Urothelium cell line (cell line): ENCODE data around the gene TIA1.
"Not testable (repeated sequence)": the region's sequence is repeated elsewhere in the genome, so short reads cannot be mapped to it uniquely, and the experiment has no call there.

Source experiments
- DNase-seq: peaks from one replicate; pipeline ENCODE4 v3.0.0; 2011; ENCODE audit warnings: low spot score, mixed read lengths
- FAIRE-seq: peaks from 2 replicates; lab custom pipeline; 2011; peaks lifted over from hg19 to GRCh38; lab: Jason Lieb, UNC

Gene TIA1

DNA sequence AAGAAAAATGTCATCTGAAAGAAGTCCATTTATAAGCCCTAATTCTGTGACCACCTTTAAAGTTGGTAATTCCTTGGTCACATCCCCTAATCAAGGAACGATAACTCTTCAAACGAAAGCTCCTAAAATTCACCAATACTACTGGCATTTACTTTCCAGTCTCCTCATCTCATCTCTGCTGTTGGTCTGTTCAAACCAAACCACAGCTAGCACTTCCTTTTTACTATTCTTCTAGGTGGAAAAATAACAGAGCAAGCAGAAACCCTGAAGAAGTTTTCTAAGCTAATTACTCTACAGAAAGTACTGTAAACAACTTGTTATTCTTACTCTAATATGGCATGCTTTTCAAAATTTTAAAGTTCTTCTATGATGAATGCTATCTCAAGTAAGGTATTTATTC, 21.6 kb downstream of the TIA1 start:
- no peak for DNase-seq
- no peak for FAIRE-seq

GRCh38 chr2:70223305-70223704, 25.1 kb downstream of the TIA1 start:
- not testable (repeated sequence) for DNase-seq, FAIRE-seq

- FAIRE-seq (no peak), DNase-seq (no peak)
Measured at GRCh38 chr2:70214953-70215549, 33.4 kb downstream of the TIA1 start.

- DNase-seq, result no peak
- no peak for FAIRE-seq
Measured at GRCh38 chr2:70214365-70214764, 34.1 kb downstream of the TIA1 start.

DNA sequence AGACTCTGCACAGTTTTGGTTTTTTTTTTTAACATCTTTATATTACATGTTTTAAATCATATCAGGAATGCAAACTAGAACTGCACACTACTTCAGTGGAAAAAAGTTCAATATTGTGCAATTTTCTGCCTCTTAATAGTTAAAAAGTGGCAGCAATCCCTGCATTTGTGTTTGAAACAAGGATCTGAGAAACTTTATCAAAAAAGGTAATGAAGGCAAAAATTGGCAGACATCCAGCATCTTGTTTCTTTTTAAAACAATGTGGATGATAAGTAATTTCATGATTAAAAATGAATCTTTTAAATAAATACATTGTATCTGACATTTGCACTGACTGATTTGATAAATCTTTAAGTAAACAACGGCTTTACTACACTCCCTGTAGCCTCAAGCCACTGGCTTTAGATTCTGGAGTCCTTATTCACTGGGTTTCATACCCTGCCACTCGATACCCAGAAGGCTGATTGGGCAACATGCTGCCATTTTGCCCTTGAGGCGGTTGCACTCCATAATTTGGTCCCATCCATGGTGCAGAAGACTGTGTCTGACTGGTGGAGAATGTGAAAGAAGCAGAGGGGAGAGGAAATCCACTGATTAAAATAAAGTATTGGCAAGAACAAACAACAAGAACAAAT, 36.0 kb downstream of the TIA1 start:
- no peak for DNase-seq
- no peak for FAIRE-seq

DNA sequence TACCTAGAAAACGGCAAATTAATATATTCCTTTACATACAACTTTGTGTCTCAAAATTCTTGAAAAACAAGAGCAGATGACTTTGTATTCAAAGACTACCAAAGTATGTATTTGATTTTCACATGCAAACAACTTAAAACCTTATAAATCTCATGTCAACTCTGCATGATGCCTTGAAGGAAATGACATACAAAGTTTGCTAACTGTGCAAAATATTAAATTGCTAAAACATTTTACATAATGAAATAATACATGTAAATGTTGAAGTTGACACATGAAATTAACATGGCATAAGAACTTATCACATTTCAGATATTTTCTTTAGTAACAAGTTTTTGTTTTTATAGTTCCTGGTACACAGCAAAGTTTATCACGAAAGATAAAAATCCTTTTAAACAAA, 36.8 kb downstream of the TIA1 start:
- no peak for FAIRE-seq
- no peak for DNase-seq

DNA sequence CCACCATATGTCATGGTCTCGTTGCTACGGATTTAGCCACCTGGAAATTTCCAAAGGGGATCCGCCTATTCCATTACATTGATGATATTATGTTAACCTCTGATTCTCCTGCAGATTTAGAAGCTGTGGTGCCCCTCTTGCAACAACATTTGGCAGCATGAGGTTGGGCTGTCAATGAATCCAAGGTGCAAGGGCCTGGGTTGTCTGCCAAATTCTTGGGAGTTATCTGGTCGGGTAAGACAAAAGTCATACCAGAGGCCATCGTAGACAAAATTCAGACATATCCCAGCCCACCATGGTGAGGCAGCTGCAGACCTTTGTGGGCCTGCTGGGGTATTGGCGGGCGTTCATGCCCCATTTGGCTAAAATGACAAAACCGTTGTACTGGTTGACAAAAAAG, 44.0 kb downstream of the TIA1 start:
- DNase-seq (no peak), FAIRE-seq (no peak)

DNA sequence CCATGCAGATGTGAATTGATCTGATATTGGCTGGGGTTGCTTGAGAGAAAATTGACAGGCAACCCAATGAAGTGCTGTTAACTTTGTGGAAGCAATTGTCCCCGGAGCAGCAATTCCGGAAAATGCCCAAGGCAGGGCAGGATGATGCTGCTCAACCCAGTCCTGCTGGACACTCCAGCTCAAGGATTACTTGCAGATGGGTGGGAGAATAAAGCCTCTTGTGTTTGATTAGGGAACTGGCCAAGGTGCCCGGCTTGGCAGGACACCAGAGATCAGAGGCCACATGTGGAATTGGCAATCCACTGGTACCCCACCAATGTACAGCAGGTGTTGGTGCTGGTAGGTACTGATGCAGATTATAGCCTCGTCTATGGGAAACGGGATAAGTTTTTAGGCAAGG, 45.3 kb downstream of the TIA1 start:
- FAIRE-seq (no peak), DNase-seq (no peak)

GRCh38 chr2:70202236-70202806, 46.1 kb downstream of the TIA1 start:
- DNase-seq (no peak), FAIRE-seq (no peak)

GRCh38 chr2:70201831-70202230, 46.6 kb downstream of the TIA1 start:
- DNase-seq (no peak), FAIRE-seq (no peak)

DNA sequence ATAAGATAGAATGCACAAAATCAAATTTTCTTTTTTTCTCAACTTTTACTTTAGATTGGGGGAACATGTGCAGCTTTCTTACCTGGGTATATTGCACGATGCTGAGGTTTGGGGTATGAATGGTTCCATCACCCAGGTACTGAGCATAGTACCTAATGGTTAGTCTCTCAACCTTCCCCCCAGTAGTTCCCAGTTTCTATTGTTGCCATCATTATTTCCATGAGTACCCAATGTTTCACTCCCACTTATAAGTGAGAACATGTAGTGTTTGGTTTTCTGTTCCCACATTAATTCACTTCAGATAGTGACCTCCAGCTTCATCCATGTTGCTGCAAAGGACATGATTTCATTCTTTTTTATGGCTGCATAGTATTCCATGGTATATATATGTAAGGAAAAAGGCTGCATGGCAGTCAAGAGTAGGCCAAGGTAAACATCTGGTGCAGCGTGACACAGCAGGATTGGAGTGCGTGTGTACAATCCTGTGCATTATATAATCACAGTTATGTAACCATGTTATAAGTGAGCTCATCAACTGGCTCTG, 47.1 kb downstream of the TIA1 start:
- DNase-seq, result no peak
- no peak for FAIRE-seq

DNA sequence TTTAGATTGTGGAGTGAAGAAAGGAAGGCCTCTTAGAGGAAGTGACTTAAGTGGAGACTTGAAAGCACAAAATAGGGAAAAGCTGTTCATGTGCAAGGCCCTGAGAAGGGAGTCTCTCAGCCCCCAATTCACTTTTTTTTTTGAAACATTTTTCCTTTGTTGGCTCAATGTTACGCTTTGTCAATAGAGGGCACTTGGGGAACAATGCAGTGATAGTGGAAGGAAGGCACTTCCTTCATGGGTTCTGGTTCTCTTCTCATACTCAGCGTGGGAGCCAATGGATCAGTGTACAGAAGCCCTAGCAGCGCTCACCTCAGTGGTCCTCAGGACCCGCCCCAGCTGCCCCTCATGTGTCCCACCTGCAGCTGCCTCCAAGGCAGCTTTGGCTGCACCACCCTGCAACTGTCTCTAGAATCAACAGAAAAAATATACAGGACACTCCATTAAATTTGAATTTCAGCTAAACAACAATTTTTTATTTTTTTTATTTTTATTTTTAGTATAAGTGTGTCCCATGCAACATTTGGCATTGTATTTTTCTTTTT, 49.0 kb downstream of the TIA1 start:
- FAIRE-seq (no peak), DNase-seq (no peak)

DNA sequence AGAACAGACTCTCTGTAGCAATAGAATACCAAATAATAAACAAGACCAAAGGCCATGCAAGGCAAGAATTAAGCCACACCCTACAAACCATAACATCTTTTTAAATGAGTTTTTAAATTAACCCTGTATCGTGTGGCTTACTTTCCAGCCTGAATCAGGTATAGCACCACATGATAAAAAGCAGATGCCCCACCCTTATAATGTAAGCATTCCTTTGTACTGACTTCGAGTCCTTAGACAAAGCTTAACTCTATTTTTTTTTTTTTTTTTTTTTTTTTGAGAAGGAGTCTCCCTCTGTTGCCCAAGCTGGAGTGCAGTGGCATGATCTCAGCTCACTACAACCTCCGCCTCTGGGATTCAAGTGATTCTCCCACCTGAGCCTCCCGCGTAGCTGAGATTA, 55.9 kb downstream of the TIA1 start:
- FAIRE-seq (no peak), DNase-seq (no peak)

- no peak for FAIRE-seq
- no peak for DNase-seq
Measured at GRCh38 chr2:70191244-70191735, 57.1 kb downstream of the TIA1 start.

GRCh38 chr2:70190418-70191243, 57.8 kb downstream of the TIA1 start, which contains the start of gene C2orf42:
TSS of gene C2orf42 (minus strand) at chr2:70191019. CDS start at chr2:70181985, 9,034 bp downstream.
- DNase-seq (peak; percentile 99), FAIRE-seq (peak; percentile 66)

DNA sequence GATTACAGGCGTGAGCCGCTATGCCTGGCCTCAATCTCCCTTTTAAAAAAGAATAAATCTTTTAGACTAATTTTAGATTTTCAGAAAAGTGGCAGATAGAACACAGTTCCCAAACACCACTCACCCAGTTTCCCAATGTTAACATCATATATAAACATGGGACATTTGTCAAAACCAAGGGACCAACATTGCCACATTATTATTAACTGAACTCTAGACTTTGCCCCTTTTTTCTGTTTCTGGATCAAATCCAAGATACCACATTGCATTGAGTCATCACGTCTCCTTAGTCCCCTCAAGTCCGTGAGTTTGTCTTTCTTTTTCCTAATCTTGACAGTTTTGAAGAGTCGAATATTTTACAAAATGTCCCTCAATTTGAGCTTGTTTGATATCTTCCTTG, 60.0 kb downstream of the TIA1 start:
- DNase-seq (no peak), FAIRE-seq (no peak)

- DNase-seq, FAIRE-seq: not testable (repeated sequence)
Measured at GRCh38 chr2:70187170-70187569, 61.3 kb downstream of the TIA1 start.

- no peak for FAIRE-seq
- DNase-seq, result no peak
Measured at GRCh38 chr2:70182689-70183088, 65.7 kb downstream of the TIA1 start.

- peak; percentile 18 for DNase-seq
- no peak for FAIRE-seq
Measured at GRCh38 chr2:70181363-70181956, 67.0 kb downstream of the TIA1 start.

- DNase-seq (no peak), FAIRE-seq (no peak)
Measured at GRCh38 chr2:70173520-70173919, 74.9 kb downstream of the TIA1 start.
